HepG2 (cell line): ENCODE data around the gene ITPRIPL1. TPM values are rescaled to one million over a fixed set of nuclear protein-coding genes. Genes with fewer than 3 reads are reported as not detected.

Experiments
- ARID2 ChIP-seq: sonication (generic); formaldehyde crosslinking; IDR thresholded peaks from 2 replicates; pipeline ENCODE4 v1.8.1; 2022; ENCODE audit warnings: mild to moderate bottlenecking, missing genetic modification reagents, borderline replicate concordance
- BRCA1 ChIP-seq: sonication (generic); formaldehyde crosslinking; IDR thresholded peaks from 2 replicates; pipeline ENCODE4 v1.4.0; 2020; ENCODE audit warnings: missing genetic modification reagents
- CSRNP2 ChIP-seq: sonication (generic); formaldehyde crosslinking; conservative IDR thresholded peaks from 2 replicates; pipeline ENCODE4 v1.8.0; 2022; ENCODE audit warnings: low read depth, missing genetic modification reagents
- DNMT1 ChIP-seq: sonication (generic); formaldehyde crosslinking; IDR thresholded peaks from 2 replicates; pipeline ENCODE4 v1.5.1; 2020; ENCODE audit warnings: mild to moderate bottlenecking, missing genetic modification reagents
- E2F5 ChIP-seq: sonication (generic); formaldehyde crosslinking; conservative IDR thresholded peaks from 2 replicates; pipeline ENCODE4 v1.4.0; 2020; ENCODE audit warnings: missing genetic modification reagents
- ETS1 ChIP-seq: sonication (generic); formaldehyde crosslinking; IDR thresholded peaks from 2 replicates; pipeline ENCODE4 v1.4.0; 2020; ENCODE audit warnings: missing genetic modification reagents
- GMEB2 ChIP-seq: IDR thresholded peaks from 2 replicates; pipeline ENCODE4 v1.6.1; 2016; ENCODE audit warnings: missing biosample characterization, missing genetic modification reagents, low read depth
- HNRNPH1 ChIP-seq: fragments of 200-400 bp; formaldehyde crosslinking; optimal IDR thresholded peaks from 2 replicates; pipeline ENCODE3; 2017; ENCODE audit warnings: mild to moderate bottlenecking, low read depth, low read length
- JUND ChIP-seq: sonication (generic); formaldehyde crosslinking; IDR thresholded peaks from 2 replicates; pipeline ENCODE4 v1.8.0; 2022; ENCODE audit warnings: mild to moderate bottlenecking, missing genetic modification reagents
- MIER3 ChIP-seq: IDR thresholded peaks from 2 replicates; pipeline ENCODE4 v1.6.1; 2016; ENCODE audit warnings: missing compliant biosample characterization, borderline replicate concordance
- NR2F2 ChIP-seq: IDR thresholded peaks from 2 replicates; pipeline ENCODE4 v1.6.1; 2012; ENCODE audit warnings: low read depth, inconsistent platforms, borderline replicate concordance
- PBX2 ChIP-seq: IDR thresholded peaks from 2 replicates; pipeline ENCODE4 v1.6.1; 2016; ENCODE audit warnings: control low read depth
- PHF20 ChIP-seq: sonication (generic); formaldehyde crosslinking; IDR thresholded peaks from 2 replicates; pipeline ENCODE4 v1.5.0; 2020; ENCODE audit warnings: mild to moderate bottlenecking, missing genetic modification reagents
- SAP130 ChIP-seq: IDR thresholded peaks from 2 replicates; pipeline ENCODE4 v1.6.1; 2016; ENCODE audit warnings: low read depth
- SETDB1 ChIP-seq: sonication (generic); formaldehyde crosslinking; IDR thresholded peaks from 2 replicates; pipeline ENCODE4 v1.5.1; 2020; ENCODE audit warnings: missing genetic modification reagents, mild to moderate bottlenecking, borderline replicate concordance
- SKI ChIP-seq: fragments of 450-650 bp; IDR thresholded peaks from one replicate; pipeline ENCODE4 v1.6.1; 2018; ENCODE audit warnings: mild to moderate bottlenecking; ENCODE audit not compliant: partially characterized antibody
- SP2 ChIP-seq: sonication (generic); formaldehyde crosslinking; IDR thresholded peaks from 2 replicates; pipeline ENCODE4 v1.5.1; 2020; ENCODE audit warnings: mild to moderate bottlenecking, missing genetic modification reagents
- TAF1 ChIP-seq: sonication (generic); formaldehyde crosslinking; IDR thresholded peaks from 2 replicates; pipeline ENCODE4 v1.4.0; 2020; ENCODE audit warnings: missing genetic modification reagents
- ZFYVE20 ChIP-seq: sonication (generic); formaldehyde crosslinking; IDR thresholded peaks from 2 replicates; pipeline ENCODE4 v1.8.0; 2023; ENCODE audit warnings: low read depth, mild to moderate bottlenecking, moderate library complexity, missing genetic modification reagents, borderline replicate concordance
- ZNF10 ChIP-seq: sonication (generic); formaldehyde crosslinking; IDR thresholded peaks from 2 replicates; pipeline ENCODE4 v1.4.0; 2020; ENCODE audit warnings: mild to moderate bottlenecking, low read depth, missing genetic modification reagents, borderline replicate concordance
- ZNF232 ChIP-seq: sonication (generic); formaldehyde crosslinking; IDR thresholded peaks from 2 replicates; pipeline ENCODE4 v1.4.0; 2020; ENCODE audit warnings: missing genetic modification reagents, borderline replicate concordance
- ZNF234 ChIP-seq: sonication (generic); formaldehyde crosslinking; conservative IDR thresholded peaks from 2 replicates; pipeline ENCODE4 v1.5.1; 2020; ENCODE audit warnings: mild to moderate bottlenecking, missing genetic modification reagents
- ZNF558 ChIP-seq: sonication (generic); formaldehyde crosslinking; IDR thresholded peaks from 2 replicates; pipeline ENCODE4 v1.9.0; 2022; ENCODE audit warnings: mild to moderate bottlenecking, missing genetic modification reagents, borderline replicate concordance
- ZNF644 ChIP-seq: IDR thresholded peaks from 2 replicates; pipeline ENCODE4 v1.6.1; 2016; ENCODE audit warnings: low read depth
- ZZZ3 ChIP-seq: sonication (generic); formaldehyde crosslinking; IDR thresholded peaks from 2 replicates; pipeline ENCODE4 v1.4.0; 2020; ENCODE audit warnings: missing genetic modification reagents, mild to moderate bottlenecking, borderline replicate concordance
- polyA plus RNA-seq, 8 experiments: library from polyadenylated mRNA; depleted of rRNA in 3 of 8; stranded (reverse) in 7 of 8; unstranded in 1 of 8; fragments of >200 nt; fragmentation: Illumina TruSeq in 4 of 8; extraction: Trizol in 4 of 8; gene quantifications; 2 replicates each; pipeline versions ENCODE4 v1.2.1 to v1.2.3, GENCODE V29; 2011 to 2016; ENCODE audit warnings: low read depth in 4 of 8, missing spikeins in 1 of 8, mixed read lengths in 1 of 8; ENCODE audit not compliant: insufficient read depth in 1 of 8
- total RNA-seq, 5 experiments: library from RNA; depleted of rRNA; stranded (reverse); fragments of >200 nt; fragmentation: Illumina TruSeq; extraction: Trizol; gene quantifications; 2 replicates each; pipeline ENCODE4 v1.2.3, GENCODE V29; 2016; ENCODE audit warnings: low read depth in 1 of 5

ITPRIPL1 gene
- total and polyA plus RNA-seq, 2 of the 13 experiments (the other 11 are each of a cell fraction or from before 2014, with no cell fraction given): 4.3 to 11.7 TPM

- TF ChIP-seq GMEB2 (CRISPR knock-in tag) (no peak), BRCA1 (CRISPR knock-in tag) (no peak), SKI (no peak), ZNF10 (no peak), E2F5 (CRISPR knock-in tag) (no peak), NR2F2 (no peak), JUND (CRISPR knock-in tag) (no peak), SAP130 (peak; percentile 53; the same call in 1 of the 2 replicates), TAF1 (peak; percentile 44; the same call in 1 of the 2 replicates), ZNF558 (CRISPR knock-in tag) (no peak), ZFYVE20 (no peak), ZNF232 (CRISPR knock-in tag) (peak; percentile 39; the same call in 1 of the 2 replicates), DNMT1 (no peak), SETDB1 (no peak), ARID2 (CRISPR knock-in tag) (no peak), PHF20 (CRISPR knock-in tag) (no peak), ZNF644 (CRISPR knock-in tag) (no peak), CSRNP2 (no peak), PBX2 (CRISPR knock-in tag) (no peak), MIER3 (CRISPR knock-in tag) (no peak), ZNF234 (CRISPR knock-in tag) (no peak), ETS1 (CRISPR knock-in tag) (0 out of 2 replicates have a peak, but pooled peaks have one; percentile 68), ZZZ3 (CRISPR knock-in tag) (no peak), HNRNPH1 (no peak), SP2 (CRISPR knock-in tag) (no peak)
Measured at GRCh38 chr2:96325041-96325883, at the start of gene ITPRIPL1 (continued).
